ENCODE results near the gene NSFL1C.

NSFL1C gene

DNA sequence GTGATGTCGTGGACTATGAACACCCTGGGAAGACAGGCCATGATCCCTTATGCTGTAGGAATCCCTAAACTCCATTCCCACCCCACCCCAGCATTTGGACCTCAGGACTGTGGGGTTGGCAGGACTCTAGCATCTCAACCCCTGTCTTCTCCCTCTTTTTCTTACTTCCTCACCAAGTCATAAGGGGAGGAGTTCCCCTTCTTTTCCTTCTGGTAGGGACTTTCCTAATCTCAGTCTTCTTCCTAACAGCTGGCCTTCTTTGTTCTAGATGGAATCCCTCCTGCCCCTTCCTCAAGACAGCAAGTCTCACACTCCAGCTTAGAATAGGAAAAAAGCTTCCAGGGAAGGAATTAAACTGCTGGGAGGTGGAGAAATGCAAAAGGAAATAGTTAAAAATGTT is 26.9 kb upstream of the NSFL1C start:
- H3K4me3 ChIP-seq (ENCODE audit: low read length), result no peak overlapping the region
- H3K36me3 ChIP-seq (ENCODE audit: insufficient read depth, low read length), result no peaks in the 10 kb centered on the region
- peaks cover 3% of the 10 kb centered on the region for H3K27me3 ChIP-seq (ENCODE audit: insufficient read depth, low read length)
- H3K4me1 ChIP-seq (ENCODE audit: insufficient read depth, low read length), result no peaks in the 10 kb centered on the region
- H2AFZ ChIP-seq (ENCODE audit: low read depth, low read length), result no peak overlapping the region
- H3K9me3 ChIP-seq (ENCODE audit: low read length), result no peaks in the 10 kb centered on the region

DNA sequence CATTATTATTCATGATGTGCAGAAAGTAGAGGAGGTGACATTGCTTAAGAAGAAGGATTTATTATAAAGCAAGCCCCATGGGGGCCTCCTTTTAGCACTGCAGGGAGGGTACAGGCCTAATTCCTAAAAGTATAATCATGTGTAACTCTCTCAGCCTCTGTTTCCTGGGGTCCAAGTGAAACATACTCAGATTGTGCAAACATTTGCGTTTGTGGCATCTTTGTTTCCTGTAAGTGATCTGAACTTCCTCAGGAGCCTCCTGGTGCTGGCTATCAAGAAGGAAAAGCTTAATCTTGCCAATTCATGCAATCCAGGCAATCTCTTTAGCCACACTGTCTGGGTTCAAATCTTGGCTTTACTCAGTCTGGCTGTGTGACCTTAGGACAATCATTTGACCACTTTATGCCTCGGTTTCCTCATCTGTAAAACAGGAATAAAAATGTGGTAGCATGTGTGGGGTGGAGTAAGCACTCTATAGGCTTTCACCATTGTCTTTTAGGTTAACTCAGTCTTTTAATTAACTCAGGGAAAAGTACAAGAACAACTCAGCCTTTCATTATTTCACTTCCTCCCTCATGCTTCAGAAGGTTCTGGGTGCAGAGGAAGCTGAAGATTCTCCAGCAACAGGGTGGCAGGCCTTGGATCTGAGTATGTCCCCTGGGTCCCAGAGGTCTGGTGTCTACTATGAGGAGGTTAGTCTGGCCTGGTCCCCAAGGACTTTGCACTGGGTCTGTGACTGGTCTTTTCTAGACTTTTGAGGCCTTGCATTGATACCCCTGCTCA is 25.4 kb upstream of the NSFL1C start:
- H3K27me3 ChIP-seq (ENCODE audit: insufficient read depth, low read length), result peaks cover 3% of the 10 kb centered on the region

DNA sequence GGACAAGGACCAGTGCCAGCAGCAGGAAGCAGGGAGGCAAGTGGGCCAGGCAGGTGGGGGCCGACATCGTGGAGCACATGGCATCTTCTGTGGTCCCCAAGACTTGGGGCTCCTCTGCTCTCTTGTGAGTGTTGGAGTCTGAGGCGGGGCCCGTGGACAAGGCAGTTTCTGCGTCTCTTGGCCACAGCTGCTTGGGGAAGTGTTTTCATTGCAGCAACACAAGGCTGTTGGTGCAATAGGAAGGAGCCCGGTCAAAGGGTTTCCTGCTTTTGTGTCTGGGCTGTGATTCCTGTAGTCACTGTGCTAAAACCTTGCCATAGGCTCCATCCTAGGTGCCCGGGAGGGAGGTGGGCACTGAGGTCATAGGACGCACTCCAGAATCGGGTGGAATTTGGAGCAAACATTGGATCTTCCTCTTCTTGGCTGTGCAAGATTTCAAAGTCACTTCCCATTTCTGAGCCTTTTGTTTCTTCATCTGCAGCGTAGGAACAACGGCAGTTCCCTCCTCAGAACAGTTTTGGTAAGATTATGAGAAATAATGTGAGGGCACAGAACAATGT is 24.7 kb upstream of the NSFL1C start, which contains the start of gene SIRPB2:
Gene SIRPB2 (minus strand): TSS at position 140 of the 560 bp plus-strand sequence. CDS start 61 bp downstream, at position 79.
- no peaks in the 10 kb centered on the region for H3K4me1 ChIP-seq (ENCODE audit: insufficient read depth, low read length)
- H2AFZ ChIP-seq (ENCODE audit: low read depth, low read length), result no peak within 1 kb of the TSS
- no peaks in the 10 kb centered on the region for H3K9me3 ChIP-seq (ENCODE audit: low read length)
- no peak within 1 kb of the TSS for H3K4me3 ChIP-seq (ENCODE audit: low read length)
- peaks cover 3% of the 10 kb centered on the region for H3K27me3 ChIP-seq (ENCODE audit: insufficient read depth, low read length)
- no peaks in the 10 kb centered on the region for H3K36me3 ChIP-seq (ENCODE audit: insufficient read depth, low read length)

More for the DNA sequence above, 25.4 kb upstream of the NSFL1C start:
- Histone ChIP-seq H3K4me3 (ENCODE audit: low read length) (no peak overlapping the region), H3K9me3 (ENCODE audit: low read length) (no peaks in the 10 kb centered on the region), H2AFZ (ENCODE audit: low read depth, low read length) (no peak overlapping the region), H3K4me1 (ENCODE audit: insufficient read depth, low read length) (no peaks in the 10 kb centered on the region), H3K36me3 (ENCODE audit: insufficient read depth, low read length) (no peaks in the 10 kb centered on the region)

GRCh38 chr20:1490643-1491195 is 24.1 kb upstream of the NSFL1C start:
- Histone ChIP-seq H3K4me1 (ENCODE audit: insufficient read depth, low read length) (no peaks in the 10 kb centered on the region), H3K27me3 (ENCODE audit: insufficient read depth, low read length) (peaks cover 3% of the 10 kb centered on the region), H3K36me3 (ENCODE audit: insufficient read depth, low read length) (no peaks in the 10 kb centered on the region), H2AFZ (ENCODE audit: low read depth, low read length) (no peak overlapping the region), H3K4me3 (ENCODE audit: low read length) (no peak overlapping the region), H3K9me3 (ENCODE audit: low read length) (no peaks in the 10 kb centered on the region)

DNA sequence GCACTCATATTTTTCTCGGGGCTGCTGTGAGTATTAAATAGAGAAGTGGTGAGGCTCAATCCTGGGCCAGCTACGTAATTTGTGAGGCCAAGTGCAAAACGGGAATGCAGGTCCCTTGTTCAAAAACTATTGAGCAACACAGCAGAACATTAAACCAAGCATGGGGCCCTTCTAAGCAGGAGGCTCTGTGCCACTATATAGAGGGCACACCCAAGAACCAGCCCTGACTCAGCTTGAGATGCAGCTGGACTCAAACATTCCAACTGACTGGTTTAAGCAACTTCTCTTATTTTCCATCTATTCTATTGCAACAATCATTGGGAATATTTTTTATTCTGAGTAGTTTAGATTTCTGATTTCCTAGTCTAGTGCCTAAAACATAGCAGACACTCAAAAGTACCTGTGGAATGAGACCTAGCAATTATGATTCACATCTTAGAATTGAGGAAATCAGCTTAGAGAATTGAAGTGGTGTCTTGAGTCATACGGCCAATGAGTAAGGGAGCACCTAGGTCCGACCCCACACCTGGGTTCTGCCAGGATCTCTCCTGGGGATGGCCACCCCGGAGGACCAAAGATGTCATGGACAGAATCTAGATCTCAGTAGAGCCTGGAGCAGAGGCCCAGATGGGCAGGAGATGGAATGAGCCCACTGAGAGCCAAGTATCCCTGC is 23.3 kb upstream of the NSFL1C start:
- no peaks in the 10 kb centered on the region for H3K36me3 ChIP-seq (ENCODE audit: insufficient read depth, low read length)
- H3K9me3 ChIP-seq (ENCODE audit: low read length), result no peaks in the 10 kb centered on the region
- no peak overlapping the region for H3K4me3 ChIP-seq (ENCODE audit: low read length)
- peaks cover 3% of the 10 kb centered on the region for H3K27me3 ChIP-seq (ENCODE audit: insufficient read depth, low read length)
- no peak overlapping the region for H2AFZ ChIP-seq (ENCODE audit: low read depth, low read length)
- H3K4me1 ChIP-seq (ENCODE audit: insufficient read depth, low read length), result no peaks in the 10 kb centered on the region

DNA sequence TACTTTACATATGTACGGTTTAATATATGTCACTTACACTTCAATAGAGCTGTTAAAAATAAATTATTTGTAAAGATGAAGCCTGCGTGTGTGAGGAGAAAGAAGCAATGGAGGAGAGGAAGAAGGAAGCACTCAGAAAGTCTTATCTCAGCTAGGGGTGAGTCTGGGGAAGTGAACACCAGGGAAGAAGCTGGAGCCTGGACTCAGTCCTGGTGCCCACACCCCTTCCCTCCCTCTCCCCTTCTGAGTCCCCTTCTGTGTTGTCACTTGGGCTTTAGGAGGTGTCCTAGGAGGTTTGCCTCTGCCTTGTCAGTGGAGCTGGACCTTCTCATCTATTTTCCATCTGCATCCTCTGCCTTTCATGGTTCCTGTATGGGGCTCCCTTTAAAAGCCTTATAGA is 22.7 kb upstream of the NSFL1C start:
- no peak overlapping the region for H2AFZ ChIP-seq (ENCODE audit: low read depth, low read length)
- no peaks in the 10 kb centered on the region for H3K4me1 ChIP-seq (ENCODE audit: insufficient read depth, low read length)
- H3K36me3 ChIP-seq (ENCODE audit: insufficient read depth, low read length), result no peaks in the 10 kb centered on the region
- H3K4me3 ChIP-seq (ENCODE audit: low read length), result no peak overlapping the region
- H3K9me3 ChIP-seq (ENCODE audit: low read length), result no peaks in the 10 kb centered on the region
- H3K27me3 ChIP-seq (ENCODE audit: insufficient read depth, low read length), result peaks cover under 1% of the 10 kb centered on the region

GRCh38 chr20:1486566-1486965 is 19.9 kb upstream of the NSFL1C start:
- Histone ChIP-seq H3K9me3 (ENCODE audit: low read length) (no peaks in the 10 kb centered on the region), H3K27me3 (ENCODE audit: insufficient read depth, low read length) (no peaks in the 10 kb centered on the region), H3K4me3 (ENCODE audit: low read length) (no peak overlapping the region), H3K36me3 (ENCODE audit: insufficient read depth, low read length) (no peaks in the 10 kb centered on the region), H2AFZ (ENCODE audit: low read depth, low read length) (no peak overlapping the region), H3K4me1 (ENCODE audit: insufficient read depth, low read length) (no peaks in the 10 kb centered on the region)

DNA sequence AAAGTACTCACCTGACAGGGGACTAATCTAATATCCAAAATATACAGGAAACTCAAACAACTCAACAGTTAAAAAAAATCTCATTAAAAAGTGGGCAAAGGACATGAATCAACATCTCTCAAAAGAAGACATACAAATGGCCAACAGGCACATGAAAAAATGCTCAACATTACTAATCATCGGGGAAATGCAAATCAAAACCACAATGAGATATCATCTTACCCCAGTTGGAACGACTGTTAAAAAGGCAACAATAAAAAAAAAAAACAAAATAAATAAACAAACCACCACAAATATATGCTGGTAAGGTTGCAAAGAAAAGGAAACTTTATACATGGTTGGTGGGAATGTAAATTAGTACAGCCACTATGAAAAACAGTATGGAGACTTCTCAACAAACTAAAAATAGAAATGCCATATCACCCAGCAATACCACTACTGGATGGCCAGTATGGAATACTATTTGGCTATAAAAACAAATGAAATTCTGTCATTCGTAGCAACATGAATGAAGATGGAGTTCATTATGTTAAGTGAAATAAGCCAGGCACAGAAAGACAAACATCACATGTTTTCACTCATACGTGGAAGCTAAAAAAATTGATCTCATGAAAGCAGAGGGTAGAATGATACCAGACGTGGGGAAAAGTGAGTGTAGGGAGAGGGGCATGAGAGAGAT is 17.9 kb upstream of the NSFL1C start:
- no peak overlapping the region for H3K4me3 ChIP-seq (ENCODE audit: low read length)
- H2AFZ ChIP-seq (ENCODE audit: low read depth, low read length), result no peak overlapping the region
- peaks cover 7% of the 10 kb centered on the region for H3K27me3 ChIP-seq (ENCODE audit: insufficient read depth, low read length)
- no peaks in the 10 kb centered on the region for H3K4me1 ChIP-seq (ENCODE audit: insufficient read depth, low read length)
- H3K9me3 ChIP-seq (ENCODE audit: low read length), result no peaks in the 10 kb centered on the region
- H3K36me3 ChIP-seq (ENCODE audit: insufficient read depth, low read length), result no peaks in the 10 kb centered on the region

- Histone ChIP-seq H3K36me3 (ENCODE audit: insufficient read depth, low read length) (no peaks in the 10 kb centered on the region), H3K4me1 (ENCODE audit: insufficient read depth, low read length) (no peaks in the 10 kb centered on the region), H3K27me3 (ENCODE audit: insufficient read depth, low read length) (peaks cover 19% of the 10 kb centered on the region), H2AFZ (ENCODE audit: low read depth, low read length) (no peak overlapping the region), H3K9me3 (ENCODE audit: low read length) (no peaks in the 10 kb centered on the region), H3K4me3 (ENCODE audit: low read length) (no peak overlapping the region)
Measured at GRCh38 chr20:1479831-1480595, 13.4 kb upstream of the NSFL1C start.

DNA sequence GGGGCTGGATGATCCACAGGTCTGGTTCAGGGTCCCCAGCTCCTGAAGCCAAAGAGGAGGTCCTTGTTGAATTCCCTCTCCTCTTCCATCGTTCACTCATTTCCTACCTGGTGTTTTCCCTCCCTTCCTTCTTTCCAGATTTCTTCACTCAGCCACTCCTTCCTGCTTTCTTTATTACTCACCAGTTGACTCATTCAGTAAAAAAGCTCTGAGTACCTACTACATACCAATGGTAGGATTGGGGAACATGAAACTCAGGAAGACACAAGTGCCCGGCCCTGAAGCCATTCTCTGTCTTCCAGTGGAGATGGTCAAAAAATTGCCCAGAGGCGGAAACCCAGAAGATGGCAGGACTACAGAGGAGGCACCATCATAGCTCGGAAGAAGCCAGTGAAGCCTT is 11.9 kb upstream of the NSFL1C start:
- no peak overlapping the region for H3K4me3 ChIP-seq (ENCODE audit: low read length)
- no peaks in the 10 kb centered on the region for H3K4me1 ChIP-seq (ENCODE audit: insufficient read depth, low read length)
- H3K27me3 ChIP-seq (ENCODE audit: insufficient read depth, low read length), result peaks cover 19% of the 10 kb centered on the region
- H3K36me3 ChIP-seq (ENCODE audit: insufficient read depth, low read length), result no peaks in the 10 kb centered on the region
- no peak overlapping the region for H2AFZ ChIP-seq (ENCODE audit: low read depth, low read length)
- H3K9me3 ChIP-seq (ENCODE audit: low read length), result no peaks in the 10 kb centered on the region

DNA sequence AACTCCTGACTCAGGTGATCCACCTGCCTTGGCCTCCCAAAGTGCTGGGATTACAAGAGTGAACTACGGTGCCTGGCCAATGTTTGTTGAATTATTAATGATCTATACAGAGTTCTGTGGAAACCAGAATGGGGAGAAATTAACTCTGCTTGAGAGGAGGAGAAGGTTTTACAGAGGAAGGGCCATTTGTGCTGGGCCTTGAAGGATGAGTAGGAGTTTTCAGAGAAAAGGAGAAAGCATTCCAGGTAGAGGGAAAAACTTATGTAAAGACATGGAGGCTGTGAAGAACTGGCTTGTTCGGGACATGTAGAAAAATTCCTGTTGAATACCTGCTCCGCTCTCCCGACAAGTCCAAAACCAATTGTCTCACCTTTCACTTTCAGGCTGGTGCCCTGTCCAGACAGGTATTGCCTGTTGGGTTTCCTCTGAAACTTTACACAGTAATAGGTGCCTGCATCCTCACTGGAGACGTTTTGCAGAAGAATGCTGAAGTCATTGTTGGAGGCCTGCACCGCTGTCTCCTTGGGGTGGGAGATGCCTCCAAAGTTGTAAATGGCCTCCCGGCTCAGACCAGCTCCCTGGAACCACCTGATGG is 11.3 kb upstream of the NSFL1C start:
- no peaks in the 10 kb centered on the region for H3K4me1 ChIP-seq (ENCODE audit: insufficient read depth, low read length)
- peaks cover 19% of the 10 kb centered on the region for H3K27me3 ChIP-seq (ENCODE audit: insufficient read depth, low read length)
- H3K9me3 ChIP-seq (ENCODE audit: low read length), result no peaks in the 10 kb centered on the region
- no peaks in the 10 kb centered on the region for H3K36me3 ChIP-seq (ENCODE audit: insufficient read depth, low read length)
- H2AFZ ChIP-seq (ENCODE audit: low read depth, low read length), result no peak overlapping the region
- no peak overlapping the region for H3K4me3 ChIP-seq (ENCODE audit: low read length)

Measured in neuron (in vitro differentiated cells).